HuH-7 (cell line): ENCODE measurements around the gene CDKN1B.

Experiments
- DNase-seq: peaks from one replicate; pipeline ENCODE4 v3.0.0; 2011; ENCODE audit warnings: low spot score

The CDKN1B gene

DNA sequence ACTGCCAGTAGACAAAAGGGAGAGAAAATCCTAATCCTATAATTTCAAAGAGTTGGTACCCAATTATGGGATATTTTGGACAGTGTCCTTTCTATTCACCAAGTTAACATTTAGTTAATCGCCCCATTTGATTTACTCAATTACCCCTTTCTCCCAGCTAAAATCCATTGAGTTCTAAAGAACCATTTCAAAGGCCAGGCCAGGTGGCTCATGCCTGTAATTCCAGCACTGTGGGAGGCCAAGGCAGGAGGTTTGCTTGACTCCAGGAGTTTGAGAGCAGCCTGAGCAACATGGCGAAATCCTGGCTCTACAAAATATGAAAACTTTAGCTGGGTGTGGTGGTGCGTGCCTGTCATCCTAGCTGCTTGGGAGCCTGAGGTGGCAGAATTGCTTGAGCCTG is 15.7 kb upstream of the CDKN1B start:
- DNase-seq, result no peak

DNA sequence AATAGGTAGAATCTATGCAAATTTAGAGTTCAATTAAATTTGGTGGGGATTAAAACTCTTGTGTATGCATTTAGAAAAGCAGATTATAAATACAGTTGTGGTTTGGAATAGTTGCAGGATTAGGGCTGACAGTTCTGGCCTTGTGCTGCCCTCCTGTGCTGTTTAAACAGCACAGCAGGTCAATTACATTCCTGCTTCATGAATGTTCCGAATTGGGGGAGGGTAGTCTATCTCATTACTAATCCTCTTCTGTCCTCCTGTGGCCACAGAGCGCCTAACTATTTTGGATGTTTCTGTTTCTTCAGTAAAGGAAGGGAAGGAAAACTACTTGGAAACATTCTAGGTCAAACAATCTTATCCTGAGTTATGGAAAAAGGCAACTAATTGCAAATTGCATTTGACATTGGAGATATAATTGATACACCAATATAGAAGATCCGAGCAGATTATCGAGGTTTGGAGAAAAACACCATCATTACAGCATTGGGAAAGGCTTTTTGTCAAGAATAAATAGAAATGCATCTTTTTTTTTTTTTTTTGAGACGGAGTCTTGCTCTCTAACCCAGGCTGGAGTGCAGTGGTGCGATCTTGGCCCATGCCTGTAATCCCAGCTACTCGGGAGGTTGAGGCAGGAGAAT is 12.5 kb upstream of the CDKN1B start:
- DNase-seq, result peak; percentile 55

DNA sequence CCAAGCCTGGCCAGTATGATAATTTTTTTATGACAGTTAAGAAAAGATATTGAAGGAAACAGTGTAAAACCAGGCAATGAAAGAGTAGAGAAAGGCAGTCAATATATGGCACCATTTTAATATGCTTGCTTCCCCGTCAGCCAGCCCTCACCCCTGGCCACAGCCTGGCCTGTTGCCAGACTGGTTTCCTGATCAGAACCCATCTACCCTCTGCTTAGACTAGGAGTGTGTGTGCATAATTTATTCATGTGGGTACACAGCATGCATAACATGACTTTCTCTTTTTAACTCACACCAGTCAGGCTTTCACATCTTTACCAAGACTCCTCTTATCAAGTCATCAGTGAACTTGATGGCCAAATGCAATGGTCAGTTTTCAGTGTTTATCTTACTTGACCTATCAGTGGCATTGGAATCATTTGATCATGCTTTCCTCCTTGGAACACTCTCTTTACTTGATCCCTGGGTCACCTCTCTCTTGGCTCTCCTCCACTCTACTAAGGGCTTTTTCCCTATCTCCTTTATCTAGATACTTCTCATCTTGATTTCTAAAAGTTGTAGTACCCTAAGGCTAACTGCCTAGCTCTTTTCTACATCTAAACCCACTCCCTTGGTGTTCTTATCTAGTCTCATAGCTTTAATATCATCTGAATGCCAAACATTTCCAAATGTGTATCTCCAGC is 11.2 kb upstream of the CDKN1B start:
- no peak for DNase-seq

DNA sequence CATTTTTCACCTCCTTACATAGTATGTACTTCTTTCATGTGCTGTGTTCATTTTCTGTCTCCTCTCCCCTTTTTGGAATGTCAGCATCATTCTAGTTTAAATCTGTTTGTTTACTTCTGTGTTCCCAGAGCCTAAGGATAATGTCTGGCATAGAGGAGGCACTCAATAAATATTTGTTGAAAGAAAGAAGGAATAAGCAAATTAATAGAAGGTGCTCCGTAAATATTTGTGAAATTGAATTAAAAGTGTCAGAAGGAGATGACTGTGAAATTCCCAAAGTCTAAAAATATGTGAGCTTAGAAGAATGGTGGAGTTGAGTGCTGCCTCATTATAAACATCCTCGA is 3.3 kb upstream of the CDKN1B start:
- DNase-seq, result no peak

DNA sequence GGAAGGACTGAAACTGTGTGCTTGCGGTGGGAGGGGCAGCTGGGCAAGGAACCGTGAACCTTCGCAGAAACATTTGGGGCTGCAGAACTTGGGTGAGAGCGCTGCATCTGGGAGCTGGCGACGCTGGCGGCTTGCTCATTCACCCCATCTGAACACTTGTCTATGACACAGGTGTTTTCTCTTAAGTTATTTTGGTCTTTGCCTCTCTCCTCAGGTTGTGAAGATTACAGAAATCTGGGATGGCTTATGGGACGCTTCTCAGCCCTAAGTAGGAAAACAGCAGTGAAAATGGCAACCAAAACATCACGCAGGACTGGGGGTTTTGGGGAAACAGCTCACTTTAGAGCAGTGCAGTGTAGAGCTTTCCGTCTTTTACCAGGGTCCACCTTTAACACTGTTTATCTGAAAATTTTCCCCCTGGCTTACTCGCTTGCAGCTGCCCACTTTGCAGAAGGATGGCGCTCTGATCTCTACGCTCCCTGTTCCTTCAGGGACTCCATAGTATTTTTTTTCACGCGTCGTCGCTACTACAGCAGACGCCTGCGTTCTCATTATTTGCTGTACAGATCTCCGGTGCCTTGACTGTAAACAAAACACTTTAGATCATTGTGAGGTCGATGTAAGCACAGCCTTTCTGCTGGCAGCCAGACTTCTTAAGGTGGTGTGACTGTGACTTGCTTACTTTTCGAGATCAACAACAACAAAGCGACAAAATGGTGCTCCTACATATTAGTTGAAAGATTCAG is 2.7 kb upstream of the CDKN1B start:
- DNase-seq, result no peak

DNA sequence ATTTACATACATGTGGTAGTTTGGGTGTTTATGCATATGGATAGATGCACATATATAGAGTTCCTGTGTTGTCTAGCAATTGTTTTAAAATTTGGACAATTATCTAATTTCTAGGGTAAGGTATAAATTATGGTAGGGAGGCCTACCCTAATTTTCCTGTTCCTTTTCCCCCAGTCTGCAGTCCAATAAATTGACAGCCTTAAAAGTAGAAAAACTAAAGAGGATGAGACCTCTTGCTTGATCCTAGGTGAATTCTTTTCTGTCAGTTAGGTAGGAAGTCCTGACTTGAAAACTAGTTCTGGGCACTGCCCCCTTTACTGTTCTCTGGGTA is 2.1 kb upstream of the CDKN1B start:
- DNase-seq, result no peak

DNA sequence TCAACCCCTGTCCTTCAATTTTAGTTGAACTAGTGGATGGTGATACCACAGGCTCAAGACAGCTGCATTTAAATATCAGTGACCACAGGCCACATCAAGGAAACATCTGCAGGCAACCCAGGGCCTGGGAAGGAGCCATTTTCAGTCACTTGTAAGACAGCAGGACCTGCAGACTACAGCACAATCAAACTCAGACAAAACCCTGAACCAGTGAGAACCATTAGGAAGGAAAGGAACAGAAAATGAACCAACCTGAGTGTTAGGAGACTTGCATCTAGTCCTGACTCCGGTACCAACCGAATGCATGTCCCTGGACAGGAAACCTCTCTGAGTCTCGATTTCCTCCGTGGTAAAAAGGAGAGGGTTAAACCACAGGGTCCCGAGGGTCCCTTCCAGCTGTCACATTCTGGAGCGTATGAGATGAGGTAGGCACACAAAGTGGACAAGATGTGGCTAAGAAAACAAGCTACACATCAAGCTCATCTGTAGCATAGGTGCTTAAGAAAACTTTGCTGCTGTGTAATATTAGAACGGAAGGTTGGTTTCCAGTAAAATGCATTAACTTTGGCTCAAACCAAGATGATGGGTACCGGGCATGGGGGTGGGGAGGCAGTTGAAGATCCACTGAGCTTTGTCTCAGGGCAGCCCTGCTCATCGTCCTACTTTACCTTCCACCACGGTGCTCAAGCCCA is 1.6 kb upstream of the CDKN1B start:
- DNase-seq, result no peak

DNA sequence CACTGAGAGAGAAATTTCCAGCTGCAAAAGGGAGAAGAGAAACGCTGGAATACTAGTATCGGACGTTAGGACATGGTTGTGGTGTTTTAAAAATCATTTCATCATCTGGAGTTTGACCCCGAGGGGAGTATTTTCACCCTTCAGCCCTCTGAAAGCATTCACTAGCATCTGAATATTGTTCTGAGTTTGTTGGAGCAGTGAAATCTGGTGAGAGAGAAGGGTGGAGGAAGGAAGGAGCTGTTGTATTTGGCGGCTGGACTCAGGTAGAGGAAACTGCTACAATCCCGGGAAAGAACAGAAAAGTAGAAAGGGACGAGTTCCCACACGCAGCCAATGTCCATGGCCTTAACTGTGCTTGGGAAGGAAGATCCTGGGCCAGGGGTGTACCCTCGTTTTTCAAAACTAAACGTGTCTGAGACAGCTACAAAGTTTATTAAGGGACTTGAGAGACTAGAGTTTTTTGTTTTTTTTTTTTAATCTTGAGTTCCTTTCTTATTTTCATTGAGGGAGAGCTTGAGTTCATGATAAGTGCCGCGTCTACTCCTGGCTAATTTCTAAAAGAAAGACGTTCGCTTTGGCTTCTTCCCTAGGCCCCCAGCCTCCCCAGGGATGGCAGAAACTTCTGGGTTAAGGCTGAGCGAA is 896 bp upstream of the CDKN1B start:
- peak; percentile 46 for DNase-seq

DNA sequence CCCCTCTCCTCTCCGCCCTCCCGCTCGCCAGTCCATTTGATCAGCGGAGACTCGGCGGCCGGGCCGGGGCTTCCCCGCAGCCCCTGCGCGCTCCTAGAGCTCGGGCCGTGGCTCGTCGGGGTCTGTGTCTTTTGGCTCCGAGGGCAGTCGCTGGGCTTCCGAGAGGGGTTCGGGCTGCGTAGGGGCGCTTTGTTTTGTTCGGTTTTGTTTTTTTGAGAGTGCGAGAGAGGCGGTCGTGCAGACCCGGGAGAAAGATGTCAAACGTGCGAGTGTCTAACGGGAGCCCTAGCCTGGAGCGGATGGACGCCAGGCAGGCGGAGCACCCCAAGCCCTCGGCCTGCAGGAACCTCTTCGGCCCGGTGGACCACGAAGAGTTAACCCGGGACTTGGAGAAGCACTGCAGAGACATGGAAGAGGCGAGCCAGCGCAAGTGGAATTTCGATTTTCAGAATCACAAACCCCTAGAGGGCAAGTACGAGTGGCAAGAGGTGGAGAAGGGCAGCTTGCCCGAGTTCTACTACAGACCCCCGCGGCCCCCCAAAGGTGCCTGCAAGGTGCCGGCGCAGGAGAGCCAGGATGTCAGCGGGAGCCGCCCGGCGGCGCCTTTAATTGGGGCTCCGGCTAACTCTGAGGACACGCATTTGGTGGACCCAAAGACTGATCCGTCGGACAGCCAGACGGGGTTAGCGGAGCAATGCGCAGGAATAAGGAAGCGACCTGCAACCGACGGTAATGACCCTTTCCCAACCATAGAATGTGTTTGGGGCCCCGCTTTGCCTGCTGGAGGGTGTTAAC is 615 bp downstream of the CDKN1B start:
- no peak for DNase-seq

DNA sequence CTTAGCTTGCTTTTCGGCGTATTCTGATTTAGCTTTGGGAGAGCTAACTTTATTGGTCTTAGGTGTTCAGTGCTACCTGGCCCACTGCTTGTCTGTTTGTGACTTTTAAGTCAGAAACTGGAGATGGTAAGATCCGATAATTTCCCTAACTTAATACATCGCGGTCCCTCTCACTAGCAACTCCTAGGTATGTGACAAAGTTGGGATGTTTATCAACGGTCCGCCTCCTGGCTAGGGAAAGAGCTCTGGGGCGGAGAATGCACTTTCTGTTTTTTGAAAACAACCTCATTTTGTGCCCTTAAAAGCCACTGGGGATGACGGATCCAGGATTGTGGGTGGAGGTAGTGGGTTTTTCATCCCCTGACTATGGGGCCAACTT is 1.2 kb downstream of the CDKN1B start:
- DNase-seq, result no peak

DNA sequence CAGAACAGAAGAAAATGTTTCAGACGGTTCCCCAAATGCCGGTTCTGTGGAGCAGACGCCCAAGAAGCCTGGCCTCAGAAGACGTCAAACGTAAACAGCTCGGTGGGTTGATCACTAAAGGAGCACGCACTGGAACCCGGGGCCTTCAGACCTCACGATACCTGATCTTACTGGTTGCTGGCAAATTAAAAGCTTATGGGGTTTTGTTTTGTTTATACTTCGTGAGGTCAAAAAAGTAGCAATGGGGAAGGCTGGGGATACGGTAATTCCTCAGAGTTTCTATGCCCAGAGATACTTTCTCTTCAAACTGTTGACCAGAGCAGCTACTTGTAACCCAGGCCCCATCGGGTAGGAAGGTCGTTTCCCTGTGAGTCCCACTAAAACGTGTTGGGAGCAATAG is 1.7 kb downstream of the CDKN1B start:
- no peak for DNase-seq

DNA sequence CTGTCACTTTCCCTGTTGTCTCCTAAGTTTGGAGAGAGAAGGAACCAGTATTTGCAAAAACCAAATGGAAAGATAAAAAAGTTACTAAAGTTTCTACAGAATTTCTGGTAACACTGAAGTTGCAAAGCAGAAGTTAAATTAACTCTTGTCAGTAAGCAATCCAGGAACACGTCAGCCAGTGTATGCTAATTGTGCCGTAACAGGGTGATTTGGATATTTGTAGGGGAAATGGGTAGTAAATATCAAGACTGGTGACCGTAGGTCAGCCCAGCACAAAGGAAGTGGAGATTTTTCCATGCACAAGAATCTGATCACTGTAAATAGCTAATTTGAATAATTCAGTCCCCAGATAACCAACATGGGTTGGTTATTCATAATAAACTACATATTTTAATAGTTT is 2.3 kb downstream of the CDKN1B start:
- DNase-seq, result no peak

DNA sequence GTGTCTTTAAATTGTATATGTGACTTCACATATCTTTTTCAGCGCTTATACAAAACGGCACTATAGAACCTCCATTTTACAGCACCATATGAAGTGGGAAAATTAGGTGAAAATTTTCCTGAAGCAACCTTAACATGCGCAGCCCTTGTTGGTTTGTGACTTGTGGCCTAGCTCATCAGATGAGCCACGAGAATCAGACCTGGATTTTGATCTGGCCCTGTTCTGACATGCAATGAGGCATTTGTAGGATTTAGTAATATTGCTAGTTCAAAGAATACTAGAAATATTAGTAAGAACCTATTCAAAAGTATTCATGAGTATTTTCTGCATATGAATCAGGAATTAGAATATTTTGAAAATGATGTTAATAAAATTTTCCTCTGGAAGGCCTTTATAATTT is 2.9 kb downstream of the CDKN1B start:
- DNase-seq, result no peak

DNA sequence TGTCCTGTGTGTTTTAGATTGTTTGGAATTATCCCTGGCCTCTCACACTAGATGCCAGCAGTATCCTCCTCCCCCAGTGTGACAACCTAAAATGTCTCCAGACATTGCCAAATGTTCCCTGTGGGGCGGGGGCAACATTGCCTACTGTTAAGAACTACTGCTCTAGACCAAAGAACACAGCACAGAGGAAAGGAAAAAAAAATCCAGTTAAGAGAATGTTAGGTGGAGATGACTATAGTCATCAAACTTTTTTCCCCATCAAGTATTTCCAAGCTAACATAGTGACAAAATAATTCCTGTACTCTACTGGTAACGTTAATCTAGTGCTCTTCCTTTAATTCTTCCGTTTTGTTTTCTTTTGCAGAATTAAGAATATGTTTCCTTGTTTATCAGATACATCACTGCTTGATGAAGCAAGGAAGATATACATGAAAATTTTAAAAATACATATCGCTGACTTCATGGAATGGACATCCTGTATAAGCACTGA is 3.5 kb downstream of the CDKN1B start:
- DNase-seq, result no peak

DNA sequence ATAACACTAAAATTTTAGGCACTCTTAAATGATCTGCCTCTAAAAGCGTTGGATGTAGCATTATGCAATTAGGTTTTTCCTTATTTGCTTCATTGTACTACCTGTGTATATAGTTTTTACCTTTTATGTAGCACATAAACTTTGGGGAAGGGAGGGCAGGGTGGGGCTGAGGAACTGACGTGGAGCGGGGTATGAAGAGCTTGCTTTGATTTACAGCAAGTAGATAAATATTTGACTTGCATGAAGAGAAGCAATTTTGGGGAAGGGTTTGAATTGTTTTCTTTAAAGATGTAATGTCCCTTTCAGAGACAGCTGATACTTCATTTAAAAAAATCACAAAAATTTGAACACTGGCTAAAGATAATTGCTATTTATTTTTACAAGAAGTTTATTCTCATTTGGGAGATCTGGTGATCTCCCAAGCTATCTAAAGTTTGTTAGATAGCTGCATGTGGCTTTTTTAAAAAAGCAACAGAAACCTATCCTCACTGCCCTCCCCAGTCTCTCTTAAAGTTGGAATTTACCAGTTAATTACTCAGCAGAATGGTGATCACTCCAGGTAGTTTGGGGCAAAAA is 4.1 kb downstream of the CDKN1B start:
- DNase-seq, result no peak

DNA sequence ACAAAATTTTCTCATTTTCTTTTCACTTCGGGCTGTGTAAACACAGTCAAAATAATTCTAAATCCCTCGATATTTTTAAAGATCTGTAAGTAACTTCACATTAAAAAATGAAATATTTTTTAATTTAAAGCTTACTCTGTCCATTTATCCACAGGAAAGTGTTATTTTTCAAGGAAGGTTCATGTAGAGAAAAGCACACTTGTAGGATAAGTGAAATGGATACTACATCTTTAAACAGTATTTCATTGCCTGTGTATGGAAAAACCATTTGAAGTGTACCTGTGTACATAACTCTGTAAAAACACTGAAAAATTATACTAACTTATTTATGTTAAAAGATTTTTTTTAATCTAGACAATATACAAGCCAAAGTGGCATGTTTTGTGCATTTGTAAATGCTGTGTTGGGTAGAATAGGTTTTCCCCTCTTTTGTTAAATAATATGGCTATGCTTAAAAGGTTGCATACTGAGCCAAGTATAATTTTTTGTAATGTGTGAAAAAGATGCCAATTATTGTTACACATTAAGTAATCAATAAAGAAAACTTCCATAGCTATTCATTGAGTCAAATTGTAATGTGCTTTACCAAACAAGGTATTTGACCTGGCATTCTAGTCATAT is 4.8 kb downstream of the CDKN1B start:
- no peak for DNase-seq

DNA sequence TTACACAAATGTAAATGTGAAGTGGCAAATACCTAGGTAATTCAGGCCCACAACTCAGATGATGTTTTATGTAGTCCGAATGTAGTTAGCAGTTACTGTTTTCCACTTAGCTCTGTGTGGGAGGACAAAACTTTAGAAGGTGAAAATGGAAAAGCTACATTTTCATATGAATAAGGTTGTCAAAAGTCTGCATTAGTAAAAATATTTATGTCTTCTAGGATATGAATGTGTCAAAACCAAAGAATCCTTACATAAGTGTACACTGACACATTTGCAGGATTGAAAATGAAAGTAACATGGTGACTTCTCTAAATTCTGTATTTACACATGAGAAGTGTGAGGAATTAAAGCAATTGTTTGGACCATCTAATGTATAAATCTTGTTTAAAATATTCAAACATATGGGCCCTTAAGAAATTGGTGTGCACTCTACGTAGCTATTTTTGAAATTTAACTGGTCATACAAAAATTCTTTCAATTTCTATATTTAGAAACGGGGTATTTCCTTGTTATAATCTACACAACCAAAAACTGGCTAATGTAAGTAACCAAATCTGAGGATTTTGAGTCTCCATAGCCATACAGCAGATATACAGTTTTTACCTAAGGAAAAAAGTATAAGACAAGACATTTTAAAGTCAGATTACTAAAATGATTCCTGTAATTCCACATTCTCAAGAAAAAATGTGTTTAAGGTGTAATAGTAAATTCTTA is 5.4 kb downstream of the CDKN1B start:
- DNase-seq, result no peak

DNA sequence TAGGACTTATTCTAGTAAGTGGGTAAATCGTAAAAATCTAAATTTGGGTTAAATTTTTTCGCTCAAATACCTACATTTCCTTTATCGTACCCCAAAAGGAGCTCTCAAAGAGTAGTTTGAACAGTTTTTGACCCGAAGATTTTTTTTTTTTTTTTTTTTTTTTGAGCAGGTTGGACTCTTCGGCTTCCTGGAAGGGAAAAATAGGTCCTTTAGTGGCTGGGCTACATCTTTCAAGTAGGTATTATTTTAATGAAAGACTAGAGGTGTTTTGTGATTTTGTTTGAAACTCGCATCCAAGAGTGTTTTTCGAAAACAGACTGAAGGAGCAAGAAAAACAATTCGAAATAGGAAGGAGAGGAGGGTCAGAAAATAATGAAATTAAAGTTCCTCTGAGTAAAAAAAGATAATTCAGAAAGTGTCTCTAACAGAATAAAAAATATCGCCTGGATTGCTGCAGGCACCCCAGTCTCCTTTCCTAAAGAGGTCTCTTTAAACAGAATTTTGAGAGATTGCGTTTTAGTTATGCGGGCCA is 6.0 kb downstream of the CDKN1B start:
- no peak for DNase-seq

DNA sequence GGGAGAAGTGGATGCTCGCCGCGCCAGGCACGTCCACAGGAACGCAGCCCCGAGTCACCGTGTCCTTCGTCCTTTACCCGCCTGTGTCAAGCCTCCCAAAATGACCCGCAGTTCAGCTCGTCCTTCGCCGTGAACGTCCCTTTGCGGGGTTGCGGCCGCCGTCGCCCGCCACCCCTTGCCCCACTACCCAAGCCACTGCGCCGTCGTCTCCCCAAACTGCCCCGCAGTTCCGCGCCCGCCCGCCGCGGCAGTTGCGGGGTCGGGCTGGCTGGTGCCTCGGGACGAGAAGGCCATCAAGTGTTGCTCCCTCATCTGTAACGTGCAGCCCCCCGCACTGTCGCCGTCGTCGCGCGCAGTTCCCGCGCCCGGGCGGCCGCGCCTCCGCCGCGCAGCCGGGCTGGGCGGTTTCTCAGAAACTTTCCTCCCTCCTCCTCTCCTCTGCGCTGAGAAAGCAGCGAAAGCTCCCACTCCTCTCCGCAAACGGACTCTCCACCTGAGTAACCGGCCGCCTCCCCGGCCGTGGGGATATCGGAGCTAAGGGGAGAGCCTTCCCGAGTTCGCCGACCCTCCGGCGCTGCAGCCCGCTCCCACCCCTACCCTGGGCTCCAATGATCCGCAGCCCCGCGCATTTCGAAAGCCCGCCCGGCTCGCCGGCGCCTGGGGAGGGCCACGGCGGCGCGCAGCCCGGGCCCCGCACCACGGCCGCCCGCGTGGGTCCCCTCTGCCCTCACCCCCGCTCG is 6.7 kb downstream of the CDKN1B start:
- no peak for DNase-seq
